Cardiac muscle cell (in vitro differentiated cells and primary cell): Measurements from ENCODE around the gene EIF4G3. TPM values are rescaled to one million over a fixed set of nuclear protein-coding genes. Genes with fewer than 3 reads are reported as not detected.
"Not testable (repeated sequence)": the region's sequence is repeated elsewhere in the genome, so short reads cannot be mapped to it uniquely, and the experiment has no call there.

Source experiments
- DNase-seq, 2 donors: peaks; one replicate each; pipeline versions ENCODE4 v3.0.0 to v3.0.0-alpha.2; 2010 to 2017; ENCODE audit warnings: low read depth in 1 of 2, low spot score in 1 of 2
- H3K27ac ChIP-seq: fragments of 200-600 bp; sonication (generic); 2 replicates; pipeline ENCODE4 v1.5.1; 2016
- H3K27me3 ChIP-seq: fragments of 200-600 bp; sonication (generic); 2 replicates; pipeline ENCODE4 v1.6.0; 2016; ENCODE audit warnings: control low read depth
- H3K36me3 ChIP-seq: fragments of 200-600 bp; sonication (generic); 2 replicates; pipeline ENCODE4 v1.5.1; 2016; ENCODE audit warnings: control low read depth
- H3K4me1 ChIP-seq: fragments of 200-600 bp; sonication (generic); 2 replicates; pipeline ENCODE4 v1.8.1; 2017; ENCODE audit warnings: low read depth, mild to moderate bottlenecking, mixed run types
- H3K4me3 ChIP-seq: fragments of 200-600 bp; sonication (generic); 2 replicates; pipeline ENCODE4 v1.5.1; 2016; ENCODE audit warnings: mild to moderate bottlenecking
- H3K9me3 ChIP-seq: fragments of 200-600 bp; sonication (generic); 2 replicates; pipeline ENCODE4 v1.5.1; 2017; ENCODE audit warnings: low read depth, mild to moderate bottlenecking, control low read depth
- CTCF ChIP-seq: IDR thresholded peaks from 2 replicates; pipeline ENCODE4 v1.5.1; 2012; ENCODE audit warnings: low read depth, mild to moderate bottlenecking, low read length
- polyA plus RNA-seq: library from polyadenylated mRNA; unstranded; fragments of >200 nt; fragmentation: Nextera tagmentation; extraction: Ambion mirVana; gene quantifications from 2 replicates; pipeline ENCODE4 v1.2.1, GENCODE V29; 2016
- total RNA-seq: library from RNA; depleted of rRNA; stranded (reverse); fragments of >200 nt; gene quantifications from 2 replicates; pipeline ENCODE4 v1.2.3, GENCODE V29; 2016

The EIF4G3 gene
- total and polyA plus RNA-seq, 2 experiments from 2014 or later, result 37.8 to 55.3 TPM

- DNase-seq, result no peak
- H3K27me3 ChIP-seq, result no peaks in the 10 kb centered on the region
- TF ChIP-seq CTCF, result no peak
- peaks cover 10% of the 10 kb centered on the region for H3K4me1 ChIP-seq
- no peak overlapping the region for H3K27ac ChIP-seq
- no peak overlapping the region for H3K4me3 ChIP-seq
- peaks cover 5% of the 10 kb centered on the region for H3K36me3 ChIP-seq
- H3K9me3 ChIP-seq, result no peaks in the 10 kb centered on the region
Observed at GRCh38 chr1:21058035-21058793, 118.5 kb downstream of the EIF4G3 start.

DNA sequence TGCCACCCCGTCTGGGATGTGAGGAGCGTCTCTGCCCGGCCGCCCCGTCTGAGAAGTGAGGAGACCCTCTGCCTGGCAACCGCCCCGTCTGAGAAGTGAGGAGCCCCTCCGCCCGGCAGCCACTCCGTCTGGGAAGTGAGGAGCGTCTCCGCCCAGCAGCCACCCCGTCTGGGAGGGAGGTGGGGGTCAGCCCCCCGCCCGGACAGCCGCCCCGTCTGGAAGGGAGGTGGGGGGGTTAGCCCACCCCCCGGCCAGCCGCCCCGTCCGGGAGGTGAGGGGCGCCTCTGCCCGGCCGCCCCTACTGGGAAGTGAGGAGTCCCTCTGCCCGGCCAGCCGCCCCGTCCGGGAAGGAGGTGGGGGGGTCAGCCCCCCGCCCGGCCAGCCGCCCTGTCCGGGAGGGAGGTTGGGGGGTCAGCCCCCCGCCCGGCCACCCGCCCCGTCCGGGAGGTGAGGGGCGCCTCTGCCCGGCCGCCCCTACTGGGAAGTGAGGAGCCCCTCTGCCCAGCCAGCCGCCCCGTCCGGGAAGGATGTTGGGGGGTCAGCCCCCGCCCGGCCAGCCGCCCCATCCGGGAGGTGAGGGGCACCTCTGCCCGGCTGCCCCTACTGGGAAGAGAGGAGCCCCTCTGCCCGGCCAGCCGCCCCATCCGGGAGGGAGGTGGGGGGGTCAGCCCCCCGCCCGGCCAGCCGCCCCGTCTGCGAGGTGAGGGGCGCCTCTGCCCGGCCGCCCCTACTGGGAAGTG lies 123.3 kb downstream of the EIF4G3 start:
- H3K36me3 ChIP-seq, result not testable (repeated sequence)

GRCh38 chr1:21052034-21052433 lies 124.7 kb downstream of the EIF4G3 start:
- Histone ChIP-seq H3K4me3 (no peak overlapping the region), H3K4me1 (no peaks in the 10 kb centered on the region), H3K9me3 (no peaks in the 10 kb centered on the region), H3K27me3 (no peaks in the 10 kb centered on the region), H3K36me3 (peaks cover 5% of the 10 kb centered on the region), H3K27ac (no peak overlapping the region)
- DNase-seq, result no peak
- TF ChIP-seq CTCF, result no peak

More for the DNA sequence above, 123.3 kb downstream of the EIF4G3 start:
- not testable (repeated sequence) for H3K4me3 ChIP-seq, H3K27me3 ChIP-seq, H3K27ac ChIP-seq, DNase-seq, H3K4me1 ChIP-seq, H3K9me3 ChIP-seq

DNA sequence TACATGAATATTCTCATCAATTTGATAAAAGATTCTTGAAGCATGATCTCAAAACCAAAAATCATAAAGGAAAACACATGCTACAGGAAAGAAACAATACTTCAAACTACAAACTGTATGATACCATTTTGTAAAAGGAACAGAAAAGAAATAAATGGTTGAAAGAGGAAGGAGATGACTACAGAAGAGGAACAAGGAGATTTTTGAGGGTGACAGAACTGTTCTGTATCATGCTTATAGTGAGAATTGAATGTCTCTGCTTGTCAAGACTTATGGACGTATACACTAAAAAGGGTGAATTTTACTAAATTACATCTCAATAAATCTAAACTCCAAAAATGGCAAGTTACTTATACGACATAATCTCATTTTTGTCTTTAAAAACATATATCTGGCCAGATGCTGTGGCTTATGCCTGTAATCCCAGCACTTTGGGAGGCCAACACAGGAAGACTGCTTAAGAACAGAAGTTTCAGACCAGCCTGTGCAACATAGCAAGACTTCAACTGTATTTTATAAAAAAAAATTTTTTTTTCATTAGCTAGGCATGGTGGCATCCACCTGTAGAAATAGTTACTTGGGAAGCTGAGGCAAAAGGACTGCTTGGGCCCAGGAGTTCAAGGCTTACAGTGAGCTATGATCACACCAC lies 125.4 kb downstream of the EIF4G3 start:
- Histone ChIP-seq H3K9me3 (no peaks in the 10 kb centered on the region), H3K27me3 (no peaks in the 10 kb centered on the region), H3K36me3 (no peaks in the 10 kb centered on the region), H3K4me1 (no peaks in the 10 kb centered on the region), H3K27ac (no peak overlapping the region), H3K4me3 (no peak overlapping the region)
- no peak for TF ChIP-seq CTCF
- no peak for DNase-seq

GRCh38 chr1:21050031-21050430 lies 126.7 kb downstream of the EIF4G3 start:
- peak in 1 of 2 donors; percentile 81 for DNase-seq
- TF ChIP-seq CTCF, result no peak
- no peaks in the 10 kb centered on the region for H3K4me1 ChIP-seq
- no peak overlapping the region for H3K27ac ChIP-seq
- no peak overlapping the region for H3K4me3 ChIP-seq
- no peaks in the 10 kb centered on the region for H3K9me3 ChIP-seq
- H3K27me3 ChIP-seq, result no peaks in the 10 kb centered on the region
- H3K36me3 ChIP-seq, result no peaks in the 10 kb centered on the region

- Histone ChIP-seq H3K4me3 (no peak overlapping the region), H3K9me3 (no peaks in the 10 kb centered on the region), H3K27me3 (no peaks in the 10 kb centered on the region), H3K27ac (no peak overlapping the region), H3K36me3 (no peaks in the 10 kb centered on the region), H3K4me1 (no peaks in the 10 kb centered on the region)
- no peak for TF ChIP-seq CTCF
- DNase-seq, result no peak
Observed at GRCh38 chr1:21048462-21048861, 128.2 kb downstream of the EIF4G3 start.
